Measurements from ENCODE around the gene PTBP2.

PTBP2 gene

GRCh38 chr1:96721416-96722160, at the start of gene PTBP2:
TSS of gene PTBP2 (plus strand) at chr1:96721784. CDS start at chr1:96721865, 81 bp downstream.
- peak; percentile 55 to 92 for DNase-seq

GRCh38 chr1:96674915-96675314, 46.7 kb upstream of the PTBP2 start:
- no peak for DNase-seq

- DNase-seq = no peak
Observed at GRCh38 chr1:96682056-96682455, 39.5 kb upstream of the PTBP2 start.

GRCh38 chr1:96683931-96684330, 37.7 kb upstream of the PTBP2 start:
- no peak for DNase-seq

GRCh38 chr1:96684744-96685143, 36.8 kb upstream of the PTBP2 start:
- no peak for DNase-seq

GRCh38 chr1:96688767-96689166, 32.8 kb upstream of the PTBP2 start:
- peak in 1 of 2 experiments; percentile 7 for DNase-seq

- DNase-seq = no peak
Observed at GRCh38 chr1:96695954-96696353, 25.6 kb upstream of the PTBP2 start.

- DNase-seq = no peak
Observed at GRCh38 chr1:96698342-96698983, 23.1 kb upstream of the PTBP2 start.

GRCh38 chr1:96703186-96703585, 18.4 kb upstream of the PTBP2 start:
- DNase-seq = no peak

- no peak for DNase-seq
Observed at GRCh38 chr1:96707023-96707422, 14.6 kb upstream of the PTBP2 start.

GRCh38 chr1:96708482-96708881, 13.1 kb upstream of the PTBP2 start:
- DNase-seq = no peak

GRCh38 chr1:96710708-96711477, 10.7 kb upstream of the PTBP2 start:
- no peak for DNase-seq

- no peak for DNase-seq
Observed at GRCh38 chr1:96713649-96714048, 7.9 kb upstream of the PTBP2 start.

- no peak for DNase-seq
Observed at GRCh38 chr1:96714881-96715280, 6.7 kb upstream of the PTBP2 start.

GRCh38 chr1:96715482-96715881, 6.1 kb upstream of the PTBP2 start:
- no peak for DNase-seq

GRCh38 chr1:96721053-96721415, 550 bp upstream of the PTBP2 start:
- DNase-seq = peak in 1 of 2 experiments; percentile 41

- DNase-seq = peak; percentile 38 to 67
Observed at GRCh38 chr1:96722161-96722922, 758 bp downstream of the PTBP2 start.

GRCh38 chr1:96722958-96723357, 1.4 kb downstream of the PTBP2 start:
- DNase-seq = no peak

- DNase-seq = no peak
Observed at GRCh38 chr1:96723377-96723776, 1.8 kb downstream of the PTBP2 start.

GRCh38 chr1:96723936-96724335, 2.4 kb downstream of the PTBP2 start:
- no peak for DNase-seq

- no peak for DNase-seq
Observed at GRCh38 chr1:96727860-96728259, 6.3 kb downstream of the PTBP2 start.

- DNase-seq = no peak
Observed at GRCh38 chr1:96730574-96731298, 9.2 kb downstream of the PTBP2 start.

Data from NCI-H526 (cell line).